Measurements from ENCODE around the gene C10orf105.

The C10orf105 gene

GRCh38 chr10:71704816-71705215 is 14.8 kb downstream of the C10orf105 start:
- Histone ChIP-seq H3K9ac (ENCODE audit: insufficient read length, low read depth) (no peak overlapping the region), H3K4me1 (ENCODE audit: insufficient read depth, insufficient read length) (peaks cover 9% of the 10 kb centered on the region), H3K27me3 (ENCODE audit: insufficient read depth, insufficient read length) (peaks cover 6% of the 10 kb centered on the region), H3K4me3 (ENCODE audit: insufficient read length, low read depth) (no peak overlapping the region), H3K9me3 (ENCODE audit: insufficient read depth, low read length) (no peaks in the 10 kb centered on the region), H3K36me3 (ENCODE audit: insufficient read depth, insufficient read length, low read length) (no peaks in the 10 kb centered on the region)
- TF ChIP-seq SUZ12 (IDR thresholded peaks at IDR 0.05; ENCODE audit: extremely low read depth, insufficient read depth, insufficient read length) (no peak), ZNF274 (IDR thresholded peaks at IDR 0.05; ENCODE audit: low read depth, low read length) (no peak), YY1 (IDR thresholded peaks at IDR 0.05; ENCODE audit: insufficient read depth, insufficient read length) (no peak)
- no peak for DNase-seq (ENCODE audit: low read depth, low spot score)

- H3K9ac ChIP-seq (ENCODE audit: insufficient read length, low read depth), result no peak overlapping the region
- no peak for DNase-seq (ENCODE audit: low read depth, low spot score)
- no peaks in the 10 kb centered on the region for H3K36me3 ChIP-seq (ENCODE audit: insufficient read depth, insufficient read length, low read length)
- no peak for TF ChIP-seq SUZ12 (IDR thresholded peaks at IDR 0.05; ENCODE audit: extremely low read depth, insufficient read depth, insufficient read length)
- TF ChIP-seq YY1 (IDR thresholded peaks at IDR 0.05; ENCODE audit: insufficient read depth, insufficient read length), result no peak
- no peak for TF ChIP-seq ZNF274 (IDR thresholded peaks at IDR 0.05; ENCODE audit: low read depth, low read length)
- H3K9me3 ChIP-seq (ENCODE audit: insufficient read depth, low read length), result no peaks in the 10 kb centered on the region
- H3K4me3 ChIP-seq (ENCODE audit: insufficient read length, low read depth), result no peak overlapping the region
- H3K4me1 ChIP-seq (ENCODE audit: insufficient read depth, insufficient read length), result peaks cover 6% of the 10 kb centered on the region
- H3K27me3 ChIP-seq (ENCODE audit: insufficient read depth, insufficient read length), result no peaks in the 10 kb centered on the region
Measured at GRCh38 chr10:71703577-71703976, 16.0 kb downstream of the C10orf105 start.

- no peak overlapping the region for H3K4me3 ChIP-seq (ENCODE audit: insufficient read length, low read depth)
- DNase-seq (ENCODE audit: low read depth, low spot score), result no peak
- no peaks in the 10 kb centered on the region for H3K27me3 ChIP-seq (ENCODE audit: insufficient read depth, insufficient read length)
- H3K36me3 ChIP-seq (ENCODE audit: insufficient read depth, insufficient read length, low read length), result no peaks in the 10 kb centered on the region
- TF ChIP-seq ZNF274 (IDR thresholded peaks at IDR 0.05; ENCODE audit: low read depth, low read length) (no peak), SUZ12 (IDR thresholded peaks at IDR 0.05; ENCODE audit: extremely low read depth, insufficient read depth, insufficient read length) (no peak), YY1 (IDR thresholded peaks at IDR 0.05; ENCODE audit: insufficient read depth, insufficient read length) (no peak)
- peaks cover 4% of the 10 kb centered on the region for H3K4me1 ChIP-seq (ENCODE audit: insufficient read depth, insufficient read length)
- H3K9me3 ChIP-seq (ENCODE audit: insufficient read depth, low read length), result no peaks in the 10 kb centered on the region
- no peak overlapping the region for H3K9ac ChIP-seq (ENCODE audit: insufficient read length, low read depth)
Measured at GRCh38 chr10:71701496-71702132, 18.0 kb downstream of the C10orf105 start.

- H3K27me3 ChIP-seq (ENCODE audit: insufficient read depth, insufficient read length), result no peaks in the 10 kb centered on the region
- no peaks in the 10 kb centered on the region for H3K9me3 ChIP-seq (ENCODE audit: insufficient read depth, low read length)
- H3K4me3 ChIP-seq (ENCODE audit: insufficient read length, low read depth), result no peak overlapping the region
- H3K36me3 ChIP-seq (ENCODE audit: insufficient read depth, insufficient read length, low read length), result no peaks in the 10 kb centered on the region
- H3K4me1 ChIP-seq (ENCODE audit: insufficient read depth, insufficient read length), result peaks cover 10% of the 10 kb centered on the region
- no peak for DNase-seq (ENCODE audit: low read depth, low spot score)
- no peak for TF ChIP-seq ZNF274 (IDR thresholded peaks at IDR 0.05; ENCODE audit: low read depth, low read length)
- no peak overlapping the region for H3K9ac ChIP-seq (ENCODE audit: insufficient read length, low read depth)
Measured at GRCh38 chr10:71700731-71701368, 18.7 kb downstream of the C10orf105 start.

GRCh38 chr10:71698737-71699136 is 20.8 kb downstream of the C10orf105 start:
- Histone ChIP-seq H3K9ac (ENCODE audit: insufficient read length, low read depth) (no peak overlapping the region), H3K4me3 (ENCODE audit: insufficient read length, low read depth) (no peak overlapping the region), H3K36me3 (ENCODE audit: insufficient read depth, insufficient read length, low read length) (no peaks in the 10 kb centered on the region), H3K27me3 (ENCODE audit: insufficient read depth, insufficient read length) (no peaks in the 10 kb centered on the region), H3K4me1 (ENCODE audit: insufficient read depth, insufficient read length) (peaks cover 10% of the 10 kb centered on the region), H3K9me3 (ENCODE audit: insufficient read depth, low read length) (no peaks in the 10 kb centered on the region)
- no peak for TF ChIP-seq YY1 (IDR thresholded peaks at IDR 0.05; ENCODE audit: insufficient read depth, insufficient read length)
- no peak for TF ChIP-seq ZNF274 (IDR thresholded peaks at IDR 0.05; ENCODE audit: low read depth, low read length)
- no peak for TF ChIP-seq SUZ12 (IDR thresholded peaks at IDR 0.05; ENCODE audit: extremely low read depth, insufficient read depth, insufficient read length)
- DNase-seq (ENCODE audit: low read depth, low spot score), result no peak

- no peak overlapping the region for H3K9ac ChIP-seq (ENCODE audit: insufficient read length, low read depth)
- H3K27me3 ChIP-seq (ENCODE audit: insufficient read depth, insufficient read length), result no peaks in the 10 kb centered on the region
- peaks cover 10% of the 10 kb centered on the region for H3K4me1 ChIP-seq (ENCODE audit: insufficient read depth, insufficient read length)
- H3K4me3 ChIP-seq (ENCODE audit: insufficient read length, low read depth), result no peak overlapping the region
- no peak for TF ChIP-seq SUZ12 (IDR thresholded peaks at IDR 0.05; ENCODE audit: extremely low read depth, insufficient read depth, insufficient read length)
- no peak for TF ChIP-seq ZNF274 (IDR thresholded peaks at IDR 0.05; ENCODE audit: low read depth, low read length)
- TF ChIP-seq YY1 (IDR thresholded peaks at IDR 0.05; ENCODE audit: insufficient read depth, insufficient read length), result no peak
- DNase-seq (ENCODE audit: low read depth, low spot score), result no peak
- H3K9me3 ChIP-seq (ENCODE audit: insufficient read depth, low read length), result no peaks in the 10 kb centered on the region
- H3K36me3 ChIP-seq (ENCODE audit: insufficient read depth, insufficient read length, low read length), result no peaks in the 10 kb centered on the region
Measured at GRCh38 chr10:71697938-71698709, 21.5 kb downstream of the C10orf105 start.

- H3K9ac ChIP-seq (ENCODE audit: insufficient read length, low read depth), result no peak overlapping the region
- no peak overlapping the region for H3K4me3 ChIP-seq (ENCODE audit: insufficient read length, low read depth)
- no peaks in the 10 kb centered on the region for H3K36me3 ChIP-seq (ENCODE audit: insufficient read depth, insufficient read length, low read length)
- peak; percentile 49 for DNase-seq (ENCODE audit: low read depth, low spot score)
- H3K27me3 ChIP-seq (ENCODE audit: insufficient read depth, insufficient read length), result no peaks in the 10 kb centered on the region
- H3K4me1 ChIP-seq (ENCODE audit: insufficient read depth, insufficient read length), result peaks cover 10% of the 10 kb centered on the region
- no peak for TF ChIP-seq SUZ12 (IDR thresholded peaks at IDR 0.05; ENCODE audit: extremely low read depth, insufficient read depth, insufficient read length)
- no peak for TF ChIP-seq YY1 (IDR thresholded peaks at IDR 0.05; ENCODE audit: insufficient read depth, insufficient read length)
- TF ChIP-seq ZNF274 (IDR thresholded peaks at IDR 0.05; ENCODE audit: low read depth, low read length), result no peak
- no peaks in the 10 kb centered on the region for H3K9me3 ChIP-seq (ENCODE audit: insufficient read depth, low read length)
Measured at GRCh38 chr10:71696628-71697326, 22.8 kb downstream of the C10orf105 start.
